Activated B cell treated with CpG ODN at 0.5 μM for 24 hours (primary cell): ENCODE results near the gene DTNBP1. TPM values are rescaled to one million over a fixed set of nuclear protein-coding genes. Genes with fewer than 3 reads are reported as not detected.

Experiments
- ATAC-seq: fragments of 200-7000 bp; cut with Tn5 transposase; one replicate; pipeline ENCODE4 v1.10.0; 2021; ENCODE audit warnings: low read depth, mild to moderate bottlenecking, moderate library complexity
- CTCF ChIA-PET: fragments of 350-600 bp; sonication (Branson Sonifier 250); formaldehyde crosslinking; loops from one replicate; lab custom pipeline; 2021; ENCODE audit warnings: antibody characterized with exemption; lab: Charles Lee
- POLR2A ChIA-PET: fragments of 350-600 bp; sonication (Branson Sonifier 250); formaldehyde crosslinking; loops from one replicate; lab custom pipeline; 2021; ENCODE audit warnings: antibody characterized with exemption; lab: Charles Lee
- DNase-seq: peaks from one replicate; pipeline ENCODE4 v3.0.0; 2022
- H3K27ac Mint-ChIP-seq: one replicate; pipeline ENCODE4 v1.8.0; 2020; ENCODE audit warnings: mixed read lengths
- H3K27me3 Mint-ChIP-seq: one replicate; pipeline ENCODE4 v1.8.0; 2021; ENCODE audit warnings: mixed read lengths
- H3K36me3 Mint-ChIP-seq: one replicate; pipeline ENCODE4 v1.8.0; 2021; ENCODE audit warnings: low read depth, mixed read lengths
- H3K4me1 Mint-ChIP-seq: one replicate; pipeline ENCODE4 v1.8.0; 2021; ENCODE audit warnings: mixed read lengths
- H3K4me3 Mint-ChIP-seq: one replicate; pipeline ENCODE4 v1.8.0; 2020; ENCODE audit warnings: mild to moderate bottlenecking, mixed read lengths
- H3K9me3 Mint-ChIP-seq: one replicate; pipeline ENCODE4 v1.8.0; 2020; ENCODE audit warnings: mixed read lengths
- intact Hi-C: fragments of 100-400 bp; cut with micrococcal nuclease; formaldehyde crosslinking; loops from one replicate; pipeline ENCODE4 v1.15.1; 2024
- total RNA-seq: library from RNA; stranded (reverse); gene quantifications from 2 replicates; pipeline ENCODE4 v1.2.3, GENCODE V29; 2022
- TF ChIP-seq, protein P1 (sequence below): fragments of 200-600 bp; IDR thresholded peaks from one replicate; pipeline ENCODE4 v1.8.0; 2022; ENCODE audit warnings: antibody characterized with exemption, mild to moderate bottlenecking

DTNBP1 gene
- total RNA-seq, 1 donor from 2014 or later: 50.3 TPM

GRCh38 chr6:15582499-15582898 lies 80.3 kb downstream of the DTNBP1 start:
- H3K36me3 Mint-ChIP-seq: peaks cover 24% of the 10 kb centered on the region
- intact Hi-C loops: no loop called here
- no peak overlapping the region for H3K4me3 Mint-ChIP-seq
- TF ChIP-seq, protein P1, sequence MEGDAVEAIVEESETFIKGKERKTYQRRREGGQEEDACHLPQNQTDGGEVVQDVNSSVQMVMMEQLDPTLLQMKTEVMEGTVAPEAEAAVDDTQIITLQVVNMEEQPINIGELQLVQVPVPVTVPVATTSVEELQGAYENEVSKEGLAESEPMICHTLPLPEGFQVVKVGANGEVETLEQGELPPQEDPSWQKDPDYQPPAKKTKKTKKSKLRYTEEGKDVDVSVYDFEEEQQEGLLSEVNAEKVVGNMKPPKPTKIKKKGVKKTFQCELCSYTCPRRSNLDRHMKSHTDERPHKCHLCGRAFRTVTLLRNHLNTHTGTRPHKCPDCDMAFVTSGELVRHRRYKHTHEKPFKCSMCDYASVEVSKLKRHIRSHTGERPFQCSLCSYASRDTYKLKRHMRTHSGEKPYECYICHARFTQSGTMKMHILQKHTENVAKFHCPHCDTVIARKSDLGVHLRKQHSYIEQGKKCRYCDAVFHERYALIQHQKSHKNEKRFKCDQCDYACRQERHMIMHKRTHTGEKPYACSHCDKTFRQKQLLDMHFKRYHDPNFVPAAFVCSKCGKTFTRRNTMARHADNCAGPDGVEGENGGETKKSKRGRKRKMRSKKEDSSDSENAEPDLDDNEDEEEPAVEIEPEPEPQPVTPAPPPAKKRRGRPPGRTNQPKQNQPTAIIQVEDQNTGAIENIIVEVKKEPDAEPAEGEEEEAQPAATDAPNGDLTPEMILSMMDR: no peak
- H3K4me1 Mint-ChIP-seq: peaks cover 32% of the 10 kb centered on the region
- ChIA-PET CTCF (no interaction called here), POLR2A (no interaction called here)
- H3K27ac Mint-ChIP-seq: no peak overlapping the region
- H3K27me3 Mint-ChIP-seq: no peaks in the 10 kb centered on the region
- peaks cover 5% of the 10 kb centered on the region for H3K9me3 Mint-ChIP-seq
- ATAC-seq (no peak), DNase-seq (no peak)

- peaks cover 31% of the 10 kb centered on the region for H3K4me1 Mint-ChIP-seq
- TF ChIP-seq, protein P1: no peak
- no peak overlapping the region for H3K27ac Mint-ChIP-seq
- POLR2A ChIA-PET: no interaction called here
- ATAC-seq (no peak), DNase-seq (no peak)
- no peak overlapping the region for H3K4me3 Mint-ChIP-seq
- H3K27me3 Mint-ChIP-seq: no peaks in the 10 kb centered on the region
- CTCF ChIA-PET: no interaction called here
- H3K9me3 Mint-ChIP-seq: peaks cover 5% of the 10 kb centered on the region
- intact Hi-C loops: no loop called here
- H3K36me3 Mint-ChIP-seq: peaks cover 30% of the 10 kb centered on the region
Measured at GRCh38 chr6:15581751-15582150, 81.1 kb downstream of the DTNBP1 start.

DNA sequence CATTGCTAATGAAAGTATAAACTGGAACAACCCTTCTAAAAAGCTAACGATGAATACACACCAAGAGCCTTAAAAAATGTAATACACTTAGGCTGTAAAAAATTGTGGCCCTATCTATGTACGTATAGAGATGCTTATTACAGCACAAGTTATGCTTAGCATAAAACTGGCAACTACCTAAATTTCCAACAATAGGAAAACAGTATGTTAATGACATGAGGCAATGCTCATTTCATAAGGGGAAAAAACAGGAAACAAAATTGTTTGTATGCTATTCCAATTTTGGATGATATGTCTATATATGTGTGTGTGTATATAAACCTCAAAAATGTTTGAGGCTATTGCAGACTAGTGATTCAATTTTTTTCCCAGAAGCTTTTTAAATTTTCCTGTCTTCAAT lies 82.5 kb downstream of the DTNBP1 start:
- CTCF ChIA-PET: no interaction called here
- ATAC-seq: no peak
- peaks cover 5% of the 10 kb centered on the region for H3K9me3 Mint-ChIP-seq
- no peak overlapping the region for H3K4me3 Mint-ChIP-seq
- intact Hi-C loops: no loop called here
- POLR2A ChIA-PET: interaction anchor here (0.6 kb wide), 1 partner anchor 10 kb away, joined by 4 read pairs; no protein-coding TSS in a partner anchor
- DNase-seq: no peak
- H3K4me1 Mint-ChIP-seq: peaks cover 28% of the 10 kb centered on the region
- TF ChIP-seq, protein P1: no peak
- no peak overlapping the region for H3K27ac Mint-ChIP-seq
- H3K27me3 Mint-ChIP-seq: no peaks in the 10 kb centered on the region
- H3K36me3 Mint-ChIP-seq: peaks cover 33% of the 10 kb centered on the region

- no peak for ATAC-seq
- Mint-ChIP-seq H3K4me1 (peaks cover 31% of the 10 kb centered on the region), H3K4me3 (no peak overlapping the region), H3K9me3 (peaks cover 5% of the 10 kb centered on the region), H3K27ac (no peak overlapping the region), H3K36me3 (peaks cover 41% of the 10 kb centered on the region), H3K27me3 (no peaks in the 10 kb centered on the region)
- ChIA-PET CTCF (no interaction called here), POLR2A (no interaction called here)
- TF ChIP-seq, protein P1: no peak
- DNase-seq: no peak
- intact Hi-C loops: no loop called here
Measured at GRCh38 chr6:15578716-15579391, 84.0 kb downstream of the DTNBP1 start.

DNA sequence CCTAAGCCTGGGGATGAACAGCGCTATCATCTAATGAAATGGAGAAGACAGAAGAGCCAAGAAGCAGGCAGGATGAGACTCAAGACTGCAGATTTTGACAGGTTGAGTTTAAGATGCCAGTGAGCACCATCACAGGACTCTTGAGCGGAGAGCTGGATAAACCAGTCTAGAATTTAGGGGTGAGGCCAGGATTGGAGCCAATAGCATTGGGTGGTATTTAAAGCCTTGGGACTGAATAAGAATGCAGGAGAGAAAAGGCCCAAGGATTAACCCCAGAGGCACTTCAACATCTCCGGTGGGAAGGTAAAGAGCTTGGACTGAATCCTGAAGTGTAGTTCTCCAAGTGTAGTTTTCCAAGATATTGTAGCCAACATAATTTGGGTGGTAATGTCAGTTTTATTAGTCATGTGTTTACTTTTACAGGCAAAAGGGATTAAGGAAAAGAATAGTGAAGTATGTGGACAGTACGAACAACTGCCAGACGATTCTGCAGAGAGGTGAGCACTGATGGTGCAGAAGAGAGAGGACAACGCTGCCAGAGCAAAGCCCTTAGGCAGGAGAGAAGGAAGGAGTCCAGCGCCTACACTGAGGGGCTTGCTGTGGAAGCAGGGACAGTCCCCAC lies 85.2 kb downstream of the DTNBP1 start:
- no peak overlapping the region for H3K4me3 Mint-ChIP-seq
- POLR2A ChIA-PET: no interaction called here
- TF ChIP-seq, protein P1: no peak
- ATAC-seq (no peak), DNase-seq (no peak)
- intact Hi-C loops: no loop called here
- CTCF ChIA-PET: no interaction called here
- H3K27ac Mint-ChIP-seq: no peak overlapping the region
- peaks cover 31% of the 10 kb centered on the region for H3K4me1 Mint-ChIP-seq
- peaks cover 47% of the 10 kb centered on the region for H3K36me3 Mint-ChIP-seq
- H3K9me3 Mint-ChIP-seq: peaks cover 5% of the 10 kb centered on the region
- H3K27me3 Mint-ChIP-seq: no peaks in the 10 kb centered on the region
